Stimulated activated CD4-positive, alpha-beta T cell treated with anti-CD3 and anti-CD28 coated beads, Interleukin-1b, Interleukin-23, amount 100 ng/mL, for 1 hour (primary cell): ENCODE measurements around the gene NATD1.
"Not testable (repeated sequence)": the region's sequence is repeated elsewhere in the genome, so short reads cannot be mapped to it uniquely, and the experiment has no call there.

Source experiments
- DNase-seq, 2 donors: peaks; one replicate each; pipeline ENCODE4 v3.0.0-alpha.2; 2020; ENCODE audit warnings: low read depth in 2 of 2

NATD1 gene

GRCh38 chr17:21194226-21194625, 59.0 kb downstream of the NATD1 start:
- DNase-seq: no peak

- DNase-seq: no peak
Observed at GRCh38 chr17:21193031-21193430, 60.2 kb downstream of the NATD1 start.

DNA sequence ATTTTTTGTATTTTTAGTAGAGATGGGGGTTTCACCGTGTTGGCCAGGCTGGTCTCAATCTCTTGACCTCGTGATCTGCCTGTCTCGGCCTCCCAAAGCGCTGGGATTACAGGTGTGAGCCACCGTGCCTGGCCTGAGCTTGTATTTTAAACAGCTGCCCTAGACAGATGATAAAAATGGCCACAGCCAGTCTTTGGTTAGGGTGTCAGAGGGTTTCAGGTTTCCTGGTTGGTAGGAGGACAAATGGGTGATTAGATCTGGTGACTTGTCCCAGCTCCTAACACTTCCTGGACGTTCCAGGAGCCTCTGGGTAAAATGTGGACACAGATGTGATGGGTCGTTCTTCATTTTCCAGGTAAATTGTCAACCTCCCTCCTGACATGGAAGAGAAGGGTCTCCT, 60.8 kb downstream of the NATD1 start:
- DNase-seq: not testable (repeated sequence)

- DNase-seq: no peak
Observed at GRCh38 chr17:21191698-21192097, 61.5 kb downstream of the NATD1 start.

DNA sequence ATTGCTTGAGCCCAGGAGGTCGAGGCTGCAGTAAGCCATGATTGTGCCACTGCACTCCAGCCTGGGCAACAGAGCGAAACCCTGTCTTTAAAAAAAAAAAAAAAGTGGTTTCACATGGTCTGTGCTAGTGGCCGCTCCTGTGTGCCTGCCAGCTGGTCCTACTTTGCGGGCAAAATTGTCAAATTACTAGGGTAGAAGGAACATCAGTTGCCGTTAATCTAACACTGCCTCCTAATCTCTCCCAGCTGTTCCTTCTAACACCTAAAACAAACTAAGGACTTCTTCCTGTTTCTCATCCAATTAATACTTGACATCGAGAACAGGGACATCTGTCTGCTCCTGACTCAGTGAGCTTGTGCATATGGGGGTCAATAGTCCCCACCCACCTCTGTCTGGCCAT, 63.1 kb downstream of the NATD1 start:
- DNase-seq: no peak

GRCh38 chr17:21189361-21189760, 63.8 kb downstream of the NATD1 start:
- DNase-seq: no peak
